ENCODE data around the gene TSPYL6. TPM values are rescaled to one million over a fixed set of nuclear protein-coding genes. Genes with fewer than 3 reads are reported as not detected.
"Not testable (repeated sequence)": the region's sequence is repeated elsewhere in the genome, so short reads cannot be mapped to it uniquely, and the experiment has no call there.

TSPYL6 gene
- total and polyA plus RNA-seq, 2 experiments from 2014 or later: not detected

GRCh38 chr2:54271189-54271588 is 15.2 kb upstream of the TSPYL6 start:
- TF ChIP-seq EZH2phosphoT487 (IDR thresholded peaks at IDR 0.05; ENCODE audit: low read depth, severe bottlenecking, unreplicated experiment) (no peak), CTCF (IDR thresholded peaks at IDR 0.05; ENCODE audit: poor library complexity) (no peak), EZH2 (IDR thresholded peaks at IDR 0.05; ENCODE audit: borderline replicate concordance) (no peak)
- Histone ChIP-seq H4K20me1 (ENCODE audit: insufficient read depth, poor library complexity, severe bottlenecking) (no peaks in the 10 kb centered on the region), H3K4me1 (ENCODE audit: insufficient read depth) (no peaks in the 10 kb centered on the region), H3K79me2 (no peaks in the 10 kb centered on the region), H3K4me3 (no peak overlapping the region), H3K9me2 (replicated peaks; ENCODE audit: insufficient read depth) (no peaks in the 10 kb centered on the region), H2AFZ (no peak overlapping the region), H3K36me3 (replicated peaks; ENCODE audit: insufficient read depth, low read depth) (no peaks in the 10 kb centered on the region), H3K9me3 (ENCODE audit: low read depth) (no peaks in the 10 kb centered on the region), H3K27ac (no peak overlapping the region), H3K27me3 (no peaks in the 10 kb centered on the region), H3K4me2 (no peak overlapping the region)
- WGBS (ENCODE audit: low lambda C conversion rate, missing lambda C conversion rate): 93% methylated on average over 4 of the region's 4 CpGs
- no peak for DNase-seq (ENCODE audit: low spot score)

- H3K9me3 ChIP-seq (ENCODE audit: low read depth): no peaks in the 10 kb centered on the region
- H4K20me1 ChIP-seq (ENCODE audit: insufficient read depth, poor library complexity, severe bottlenecking): no peaks in the 10 kb centered on the region
- no peak overlapping the region for H3K4me2 ChIP-seq
- no peaks in the 10 kb centered on the region for H3K36me3 ChIP-seq (replicated peaks; ENCODE audit: insufficient read depth, low read depth)
- no peaks in the 10 kb centered on the region for H3K27me3 ChIP-seq
- H3K4me3 ChIP-seq: no peak overlapping the region
- H3K4me1 ChIP-seq (ENCODE audit: insufficient read depth): no peaks in the 10 kb centered on the region
- no peak for DNase-seq (ENCODE audit: low spot score)
- H3K79me2 ChIP-seq: no peaks in the 10 kb centered on the region
- H3K9me2 ChIP-seq (replicated peaks; ENCODE audit: insufficient read depth): no peaks in the 10 kb centered on the region
- WGBS (ENCODE audit: low lambda C conversion rate, missing lambda C conversion rate): 94% methylated on average over 1 of the region's 1 CpG
- H2AFZ ChIP-seq: no peak overlapping the region
- no peak for TF ChIP-seq EZH2phosphoT487 (IDR thresholded peaks at IDR 0.05; ENCODE audit: low read depth, severe bottlenecking, unreplicated experiment)
- no peak for TF ChIP-seq CTCF (IDR thresholded peaks at IDR 0.05; ENCODE audit: poor library complexity)
- no peak for TF ChIP-seq EZH2 (IDR thresholded peaks at IDR 0.05; ENCODE audit: borderline replicate concordance)
- H3K27ac ChIP-seq: no peak overlapping the region
Observed at GRCh38 chr2:54267577-54267976, 11.5 kb upstream of the TSPYL6 start.

GRCh38 chr2:54265081-54265480 is 9.1 kb upstream of the TSPYL6 start:
- H2AFZ ChIP-seq: not testable (repeated sequence)
- WGBS (ENCODE audit: low lambda C conversion rate, missing lambda C conversion rate): 62% methylated on average over 1 of the region's 1 CpG

GRCh38 chr2:54262015-54262765 is 6.2 kb upstream of the TSPYL6 start:
- Histone ChIP-seq H3K27me3 (no peaks in the 10 kb centered on the region), H3K36me3 (replicated peaks; ENCODE audit: insufficient read depth, low read depth) (no peaks in the 10 kb centered on the region), H3K4me2 (peak overlapping the region; percentile 30), H3K9me2 (replicated peaks; ENCODE audit: insufficient read depth) (no peaks in the 10 kb centered on the region), H3K27ac (peak overlapping the region; percentile 36), H3K79me2 (no peaks in the 10 kb centered on the region), H3K4me3 (no peak overlapping the region), H3K9me3 (ENCODE audit: low read depth) (no peaks in the 10 kb centered on the region), H4K20me1 (ENCODE audit: insufficient read depth, poor library complexity, severe bottlenecking) (no peaks in the 10 kb centered on the region), H2AFZ (no peak overlapping the region), H3K4me1 (ENCODE audit: insufficient read depth) (peaks cover 15% of the 10 kb centered on the region)
- WGBS (ENCODE audit: low lambda C conversion rate, missing lambda C conversion rate): 64% methylated on average over 2 of the region's 2 CpGs
- TF ChIP-seq EZH2phosphoT487 (IDR thresholded peaks at IDR 0.05; ENCODE audit: low read depth, severe bottlenecking, unreplicated experiment) (no peak), CTCF (IDR thresholded peaks at IDR 0.05; ENCODE audit: poor library complexity) (no peak), EZH2 (IDR thresholded peaks at IDR 0.05; ENCODE audit: borderline replicate concordance) (no peak)
- peak; percentile 31 for DNase-seq (ENCODE audit: low spot score)

More at GRCh38 chr2:54265081-54265480, 9.1 kb upstream of the TSPYL6 start:
- not testable (repeated sequence) for H3K9me2 ChIP-seq (replicated peaks; ENCODE audit: insufficient read depth); H3K4me3 ChIP-seq; H3K27me3 ChIP-seq; H3K27ac ChIP-seq; H3K4me2 ChIP-seq; H3K36me3 ChIP-seq (replicated peaks; ENCODE audit: insufficient read depth, low read depth); DNase-seq (ENCODE audit: low spot score); H3K9me3 ChIP-seq (ENCODE audit: low read depth); H4K20me1 ChIP-seq (ENCODE audit: insufficient read depth, poor library complexity, severe bottlenecking); H3K79me2 ChIP-seq
- H3K4me1 ChIP-seq (ENCODE audit: insufficient read depth): peaks cover 15% of the 10 kb centered on the region

Measured in hepatocyte (in vitro differentiated cells).